ENCODE measurements around the gene RANBP17.
"Not testable (repeated sequence)": the region's sequence is repeated elsewhere in the genome, so short reads cannot be mapped to it uniquely, and the experiment has no call there.

Gene RANBP17

GRCh38 chr5:171155621-171156020 lies 293.8 kb downstream of the RANBP17 start:
- peak; percentile 86 for DNase-seq (ENCODE audit: low read depth)

GRCh38 chr5:171157276-171157675 lies 295.5 kb downstream of the RANBP17 start:
- DNase-seq (ENCODE audit: low read depth): peak; percentile 8

- DNase-seq (ENCODE audit: low read depth): no peak
Observed at GRCh38 chr5:171157775-171158174, 296.0 kb downstream of the RANBP17 start.

- no peak for DNase-seq (ENCODE audit: low read depth)
Observed at GRCh38 chr5:171158581-171158980, 296.8 kb downstream of the RANBP17 start.

- DNase-seq (ENCODE audit: low read depth): no peak
Observed at GRCh38 chr5:171162165-171162564, 300.3 kb downstream of the RANBP17 start.

- peak; percentile 62 for DNase-seq (ENCODE audit: low read depth)
Observed at GRCh38 chr5:171162596-171162995, 300.8 kb downstream of the RANBP17 start.

- no peak for DNase-seq (ENCODE audit: low read depth)
Observed at GRCh38 chr5:171166766-171167165, 304.9 kb downstream of the RANBP17 start.

- no peak for DNase-seq (ENCODE audit: low read depth)
Observed at GRCh38 chr5:171168171-171168570, 306.4 kb downstream of the RANBP17 start.

- not testable (repeated sequence) for DNase-seq (ENCODE audit: low read depth)
Observed at GRCh38 chr5:171174960-171175359, 313.1 kb downstream of the RANBP17 start.

GRCh38 chr5:171175746-171176145 lies 313.9 kb downstream of the RANBP17 start:
- no peak for DNase-seq (ENCODE audit: low read depth)

GRCh38 chr5:171178190-171178589 lies 316.4 kb downstream of the RANBP17 start:
- not testable (repeated sequence) for DNase-seq (ENCODE audit: low read depth)

GRCh38 chr5:171188016-171188415 lies 326.2 kb downstream of the RANBP17 start:
- DNase-seq (ENCODE audit: low read depth): no peak

- DNase-seq (ENCODE audit: low read depth): no peak
Observed at GRCh38 chr5:171189442-171189841, 327.6 kb downstream of the RANBP17 start.

GRCh38 chr5:171192111-171192510 lies 330.3 kb downstream of the RANBP17 start:
- DNase-seq (ENCODE audit: low read depth): no peak

- DNase-seq (ENCODE audit: low read depth): no peak
Observed at GRCh38 chr5:171201310-171201709, 339.5 kb downstream of the RANBP17 start.

- no peak for DNase-seq (ENCODE audit: low read depth)
Observed at GRCh38 chr5:171205375-171205774, 343.6 kb downstream of the RANBP17 start.

- peak; percentile 66 for DNase-seq (ENCODE audit: low read depth)
Observed at GRCh38 chr5:171207256-171207847, 345.5 kb downstream of the RANBP17 start.

- DNase-seq (ENCODE audit: low read depth): no peak
Observed at GRCh38 chr5:171221916-171222315, 360.1 kb downstream of the RANBP17 start.

GRCh38 chr5:171223927-171224326 lies 362.1 kb downstream of the RANBP17 start:
- no peak for DNase-seq (ENCODE audit: low read depth)

GRCh38 chr5:171226096-171226754 lies 364.4 kb downstream of the RANBP17 start:
- no peak for DNase-seq (ENCODE audit: low read depth)

GRCh38 chr5:171226864-171227263 lies 365.0 kb downstream of the RANBP17 start:
- no peak for DNase-seq (ENCODE audit: low read depth)

- no peak for DNase-seq (ENCODE audit: low read depth)
Observed at GRCh38 chr5:171236651-171237050, 374.8 kb downstream of the RANBP17 start.

GRCh38 chr5:171242521-171242920 lies 380.7 kb downstream of the RANBP17 start:
- DNase-seq (ENCODE audit: low read depth): peak; percentile 22

- DNase-seq (ENCODE audit: low read depth): no peak
Observed at GRCh38 chr5:171246231-171246630, 384.4 kb downstream of the RANBP17 start.

All from ELR (cell line).